HG02571 (cell line): ENCODE results near the gene HOXD13.

Source experiments
- ATAC-seq: cut with Tn5 transposase; IDR thresholded peaks from one replicate; pipeline ENCODE4 v1.9.1; 2021; ENCODE audit warnings: mild to moderate bottlenecking, moderate library complexity; ENCODE audit not compliant: unreplicated experiment

The HOXD13 gene

DNA sequence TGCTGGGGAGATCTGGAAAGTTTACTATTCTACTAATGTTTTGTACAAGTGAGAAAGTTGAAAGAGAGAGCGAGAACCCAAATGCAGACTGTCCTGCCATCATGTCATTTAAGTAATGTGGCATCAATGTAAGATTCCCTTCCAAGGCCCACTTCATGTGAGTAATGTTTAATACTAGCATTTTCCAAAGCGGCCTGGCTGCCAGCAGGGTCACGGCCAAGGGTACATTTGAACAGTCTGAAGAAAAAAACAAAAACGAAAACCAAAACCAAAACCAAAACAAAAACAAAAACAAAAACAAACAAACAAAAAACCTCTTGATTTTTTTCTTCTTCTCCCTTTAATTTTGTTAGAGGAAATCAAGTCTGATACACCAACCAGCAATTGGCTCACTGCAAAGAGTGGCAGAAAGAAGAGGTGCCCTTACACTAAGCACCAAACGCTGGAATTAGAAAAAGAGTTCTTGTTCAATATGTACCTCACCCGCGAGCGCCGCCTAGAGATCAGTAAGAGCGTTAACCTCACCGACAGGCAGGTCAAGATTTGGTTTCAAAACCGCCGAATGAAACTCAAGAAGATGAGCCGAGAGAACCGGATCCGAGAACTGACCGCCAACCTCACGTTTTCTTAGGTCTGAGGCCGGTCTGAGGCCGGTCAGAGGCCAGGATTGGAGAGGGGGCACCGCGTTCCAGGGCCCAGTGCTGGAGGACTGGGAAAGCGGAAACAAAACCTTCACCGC, 26.2 kb downstream of the HOXD13 start:
- no peak for ATAC-seq

- no peak for ATAC-seq
Observed at GRCh38 chr2:176120364-176121189, 28.1 kb downstream of the HOXD13 start.

DNA sequence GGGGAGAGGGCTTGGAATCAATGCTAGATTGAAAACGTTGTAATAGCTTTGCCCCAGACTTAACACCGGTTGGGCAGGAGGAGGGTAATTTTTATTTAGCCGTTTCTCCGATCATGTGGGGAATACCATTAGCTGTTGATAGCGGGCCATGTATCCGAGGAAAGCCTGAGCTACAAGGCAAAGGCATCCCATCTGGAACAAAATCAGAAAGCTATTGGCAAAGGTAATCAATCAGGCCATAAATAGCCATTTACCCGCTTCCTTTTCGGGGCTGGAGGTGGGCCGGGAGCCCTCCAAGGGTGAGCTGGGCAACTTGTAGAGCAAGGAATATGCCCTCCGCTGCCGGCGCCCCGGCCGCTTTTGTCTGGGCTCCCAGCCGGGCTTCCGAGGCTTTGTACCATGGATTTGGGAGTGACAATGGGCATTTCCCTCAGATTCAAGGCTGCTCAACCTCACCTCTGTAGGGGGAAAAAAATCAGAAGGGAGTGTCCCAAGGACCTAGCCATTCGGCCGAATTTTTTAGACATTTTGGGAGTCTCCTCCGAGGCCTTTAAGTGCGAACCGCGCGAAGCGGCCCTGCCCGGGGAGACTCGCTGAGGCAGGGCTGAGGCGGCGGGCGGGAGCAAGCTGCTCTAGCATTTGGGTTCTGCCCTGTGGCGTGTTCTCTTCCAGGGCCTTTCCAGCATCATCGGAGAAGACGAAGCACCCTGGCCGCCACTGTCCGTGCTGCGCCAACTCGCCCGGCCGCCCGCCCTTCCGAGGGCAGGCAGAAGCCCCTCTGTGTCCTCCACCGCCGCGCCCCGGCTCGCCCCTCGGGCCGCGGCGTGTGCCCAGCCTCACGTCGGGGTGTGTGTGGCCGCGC, 28.9 kb downstream of the HOXD13 start:
- ATAC-seq, result no peak

DNA sequence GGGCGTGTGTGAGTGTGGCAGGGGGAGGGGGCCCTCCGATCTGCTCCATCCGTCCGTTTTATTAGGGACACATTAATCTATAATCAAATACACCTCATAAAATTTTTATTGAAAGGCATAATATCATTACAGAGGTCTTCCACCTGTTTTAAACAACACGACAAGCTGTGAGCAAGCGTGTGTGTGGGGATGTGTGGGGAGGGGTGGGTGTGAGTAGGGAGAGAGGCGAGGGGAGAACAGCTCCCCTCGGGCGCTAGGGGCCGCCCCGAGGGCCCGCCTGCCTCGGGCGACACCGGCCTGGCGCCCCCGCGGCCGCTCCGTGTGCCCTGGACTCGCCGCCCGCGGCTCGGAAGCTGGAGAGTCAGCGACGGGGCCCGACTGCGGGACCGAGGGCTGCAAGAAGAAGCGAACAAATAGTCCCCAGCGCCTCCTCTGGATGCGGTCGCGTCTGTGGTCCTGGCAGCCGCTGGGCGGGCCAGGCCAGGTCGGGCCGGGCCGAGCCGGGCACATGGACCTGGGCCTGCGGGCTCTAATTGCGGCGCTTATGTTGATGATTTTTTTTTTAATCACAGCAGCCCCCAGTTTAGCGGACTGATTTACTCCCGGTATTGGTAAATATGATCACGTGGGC, 29.6 kb downstream of the HOXD13 start:
- no peak for ATAC-seq

- no peak for ATAC-seq
Observed at GRCh38 chr2:176122683-176123410, 30.3 kb downstream of the HOXD13 start, which contains the start of gene HOXD9. Gene HOXD9 (plus strand): TSS chr2:176122719. CDS start chr2:176122769, 50 bp downstream.

DNA sequence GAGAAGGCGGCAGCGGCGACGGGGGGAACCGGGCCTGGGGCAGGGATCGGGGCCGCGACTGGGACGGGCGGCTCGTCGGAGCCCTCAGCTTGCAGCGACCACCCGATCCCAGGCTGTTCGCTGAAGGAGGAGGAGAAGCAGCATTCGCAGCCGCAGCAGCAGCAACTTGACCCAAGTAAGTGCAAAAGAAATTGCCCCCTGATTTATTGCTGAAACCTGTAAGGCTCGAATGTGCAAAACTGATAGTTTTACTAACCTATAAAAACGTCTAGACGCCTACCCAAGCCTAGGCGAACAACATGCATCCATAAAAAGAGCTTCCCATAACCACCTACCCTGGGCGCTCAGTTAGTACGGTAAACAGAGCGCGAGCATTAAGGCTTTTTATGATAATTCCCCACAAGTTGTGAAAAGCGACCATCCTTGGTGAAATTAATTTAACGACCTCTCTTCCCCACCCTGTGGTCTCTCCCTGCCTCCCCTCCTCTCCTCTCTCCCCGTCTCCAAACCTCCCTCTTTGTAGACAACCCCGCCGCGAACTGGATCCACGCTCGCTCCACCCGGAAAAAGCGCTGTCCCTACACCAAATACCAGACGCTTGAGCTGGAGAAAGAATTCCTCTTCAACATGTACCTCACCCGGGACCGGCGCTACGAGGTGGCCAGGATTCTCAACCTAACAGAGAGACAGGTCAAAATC, 31.0 kb downstream of the HOXD13 start:
- ATAC-seq, result no peak

GRCh38 chr2:176124110-176124946, 31.8 kb downstream of the HOXD13 start:
- no peak for ATAC-seq

DNA sequence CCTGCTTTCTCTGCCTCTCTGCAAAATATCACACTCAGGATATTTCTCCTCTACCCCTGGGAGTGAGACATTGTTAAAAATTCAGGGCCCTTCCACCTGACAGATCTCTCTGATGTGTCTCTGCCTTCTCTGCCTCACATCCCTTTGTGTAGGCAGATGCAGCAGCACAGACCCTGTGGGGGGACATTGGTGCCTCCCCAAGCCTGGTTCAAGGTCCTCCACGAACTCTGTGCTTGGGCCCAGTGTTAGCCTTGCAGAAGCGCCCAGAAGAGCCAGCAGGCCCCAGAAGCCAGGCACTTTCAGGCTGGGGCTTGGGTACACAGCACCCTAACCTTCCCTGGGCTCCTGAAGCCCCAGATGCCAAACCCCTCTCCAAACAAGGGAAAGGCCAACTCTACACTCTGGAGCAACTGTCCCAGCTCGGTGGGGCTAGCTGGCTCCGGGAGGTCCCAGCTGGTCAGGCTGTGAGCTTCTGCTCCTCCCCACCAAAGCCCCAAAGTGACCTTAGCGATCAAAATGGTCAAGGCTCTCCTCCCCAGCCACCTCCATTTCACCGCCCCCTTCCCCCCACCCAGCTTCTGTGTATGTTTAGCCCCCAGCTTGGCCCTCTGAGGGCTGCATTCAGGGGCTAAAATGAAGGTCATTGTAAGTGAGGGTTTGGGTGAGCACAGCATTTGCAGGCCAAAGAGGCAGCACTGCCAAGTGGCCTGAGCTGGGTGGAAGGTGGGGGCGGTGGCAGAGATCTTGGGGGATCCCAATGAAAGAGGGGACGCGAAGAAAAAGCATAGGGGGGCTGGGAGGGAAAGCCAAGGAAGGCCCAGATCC, 32.6 kb downstream of the HOXD13 start:
- ATAC-seq, result no peak

GRCh38 chr2:176125772-176126054, 33.2 kb downstream of the HOXD13 start:
- ATAC-seq, result no peak

- no peak for ATAC-seq
Observed at GRCh38 chr2:176126929-176127773, 34.6 kb downstream of the HOXD13 start.

DNA sequence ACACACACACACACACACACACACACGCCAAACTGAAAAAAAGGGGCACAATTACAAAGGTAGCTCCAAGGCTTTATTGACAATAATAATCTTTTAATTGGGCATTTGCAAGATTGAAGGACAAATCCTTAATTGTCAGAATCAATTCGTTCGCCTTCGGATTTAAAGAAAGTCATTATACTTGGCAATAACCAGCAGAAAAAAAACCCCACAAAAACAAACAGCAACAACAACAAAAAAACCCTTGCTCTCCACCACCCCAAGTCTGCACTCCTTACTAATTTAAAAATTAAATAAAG, 35.2 kb downstream of the HOXD13 start:
- ATAC-seq, result no peak

- no peak for ATAC-seq
Observed at GRCh38 chr2:176128172-176128981, 35.9 kb downstream of the HOXD13 start.

- no peak for ATAC-seq
Observed at GRCh38 chr2:176128982-176129796, 36.7 kb downstream of the HOXD13 start, which contains the start of gene HOXD8. Gene HOXD8 (plus strand): TSS chr2:176129705. CDS start chr2:176130367, 662 bp downstream.

DNA sequence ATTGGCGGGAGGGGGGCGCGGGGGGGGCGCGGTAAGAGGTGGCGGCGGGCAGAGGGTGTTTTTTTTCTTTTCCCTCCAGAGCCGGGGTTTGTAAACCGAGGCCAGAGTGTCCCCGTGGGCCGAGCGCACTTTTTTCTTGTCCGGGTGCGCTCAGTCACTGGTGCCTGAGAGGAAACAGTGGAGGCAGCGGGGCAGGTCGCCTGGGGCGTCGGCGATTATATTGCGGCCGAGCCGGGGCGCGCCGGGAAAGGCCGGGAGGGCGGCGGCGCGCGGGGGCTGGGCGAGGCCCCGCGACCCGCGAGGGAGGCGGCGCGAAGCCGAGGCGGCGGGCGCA, 37.3 kb downstream of the HOXD13 start:
- ATAC-seq, result no peak

DNA sequence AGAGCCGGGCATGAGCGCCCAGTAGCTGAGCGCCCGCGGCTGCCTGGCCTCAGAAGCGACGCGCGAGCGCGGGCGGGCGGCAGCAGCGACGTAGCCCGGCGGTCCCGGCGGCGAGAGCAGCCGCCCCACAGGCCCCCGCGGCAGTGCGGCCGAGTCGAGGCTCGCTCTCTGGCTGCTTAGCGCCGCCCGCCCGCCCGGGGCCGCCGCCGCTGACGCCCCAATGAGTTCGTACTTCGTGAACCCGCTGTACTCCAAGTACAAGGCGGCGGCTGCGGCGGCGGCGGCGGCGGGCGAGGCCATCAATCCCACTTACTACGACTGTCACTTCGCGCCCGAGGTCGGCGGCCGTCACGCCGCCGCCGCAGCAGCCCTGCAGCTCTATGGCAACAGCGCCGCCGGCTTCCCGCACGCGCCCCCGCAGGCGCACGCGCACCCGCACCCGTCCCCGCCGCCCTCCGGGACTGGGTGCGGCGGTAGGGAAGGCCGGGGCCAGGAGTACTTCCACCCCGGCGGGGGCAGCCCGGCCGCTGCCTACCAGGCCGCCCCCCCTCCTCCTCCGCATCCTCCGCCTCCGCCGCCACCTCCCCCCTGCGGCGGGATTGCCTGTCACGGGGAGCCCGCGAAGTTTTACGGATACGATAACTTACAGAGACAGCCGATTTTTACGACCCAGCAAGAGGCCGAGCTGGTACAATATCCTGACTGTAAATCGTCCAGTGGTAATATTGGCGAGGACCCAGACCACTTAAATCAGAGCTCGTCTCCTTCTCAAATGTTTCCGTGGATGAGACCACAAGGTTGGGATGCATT, 37.8 kb downstream of the HOXD13 start:
- ATAC-seq, result no peak
